Esophagus muscularis mucosa (tissue), 3 donors: ENCODE measurements around the gene RHBDD2.

Source experiments
- POLR2A ChIP-seq: fragments of 450-650 bp; IDR thresholded peaks from one replicate; pipeline ENCODE4 v1.6.1; 2017; ENCODE audit warnings: antibody characterized with exemption, moderate library complexity, mild to moderate bottlenecking, low read depth
- TF ChIP-seq, protein P1 (sequence below), 3 experiments: fragments of 200-600 bp in 2 of 3; fragments of 450-650 bp in 1 of 3; sonication (generic) in 2 of 3; IDR thresholded peaks; one replicate each; pipeline ENCODE4 v1.5.1; 2017 to 2019; ENCODE audit warnings: antibody characterized with exemption in 3 of 3, mild to moderate bottlenecking in 2 of 3, moderate library complexity in 1 of 3

DNA sequence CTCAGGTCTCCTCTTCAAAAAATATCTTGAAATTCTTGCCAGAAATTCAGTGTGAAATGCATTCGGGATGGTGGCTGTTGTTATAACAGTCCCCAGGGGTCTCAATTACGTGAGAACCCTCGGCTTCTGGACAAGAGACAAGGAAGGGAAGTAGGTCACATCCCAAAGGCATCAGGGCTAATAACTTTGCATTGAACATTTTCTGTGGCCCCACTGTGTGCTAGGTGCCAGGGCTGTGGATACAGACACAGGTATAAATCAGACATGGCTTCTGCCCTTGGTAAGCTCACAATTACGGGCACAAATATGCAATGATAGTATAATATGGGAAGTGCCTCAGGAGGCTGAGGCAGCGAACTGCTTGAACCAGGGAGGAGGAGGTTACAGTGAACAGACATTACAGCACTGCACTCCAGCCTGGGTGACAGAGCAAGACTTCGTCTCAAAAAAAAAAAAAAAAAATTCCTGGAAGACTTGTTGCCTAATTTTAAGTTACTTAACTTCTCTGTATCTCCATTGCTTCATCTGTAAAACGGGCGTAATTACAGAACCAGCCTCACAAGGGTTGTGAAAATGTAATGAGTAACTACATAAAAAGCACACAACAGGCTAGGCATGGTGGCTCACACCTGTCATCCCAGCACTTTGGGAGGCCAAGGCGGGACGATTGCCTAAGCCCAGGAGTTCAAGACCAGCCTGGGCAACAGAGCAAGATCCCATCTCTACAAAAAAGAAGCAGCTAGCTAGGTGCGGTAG is 2.5 kb upstream of the RHBDD2 start:
- TF ChIP-seq, protein P1, sequence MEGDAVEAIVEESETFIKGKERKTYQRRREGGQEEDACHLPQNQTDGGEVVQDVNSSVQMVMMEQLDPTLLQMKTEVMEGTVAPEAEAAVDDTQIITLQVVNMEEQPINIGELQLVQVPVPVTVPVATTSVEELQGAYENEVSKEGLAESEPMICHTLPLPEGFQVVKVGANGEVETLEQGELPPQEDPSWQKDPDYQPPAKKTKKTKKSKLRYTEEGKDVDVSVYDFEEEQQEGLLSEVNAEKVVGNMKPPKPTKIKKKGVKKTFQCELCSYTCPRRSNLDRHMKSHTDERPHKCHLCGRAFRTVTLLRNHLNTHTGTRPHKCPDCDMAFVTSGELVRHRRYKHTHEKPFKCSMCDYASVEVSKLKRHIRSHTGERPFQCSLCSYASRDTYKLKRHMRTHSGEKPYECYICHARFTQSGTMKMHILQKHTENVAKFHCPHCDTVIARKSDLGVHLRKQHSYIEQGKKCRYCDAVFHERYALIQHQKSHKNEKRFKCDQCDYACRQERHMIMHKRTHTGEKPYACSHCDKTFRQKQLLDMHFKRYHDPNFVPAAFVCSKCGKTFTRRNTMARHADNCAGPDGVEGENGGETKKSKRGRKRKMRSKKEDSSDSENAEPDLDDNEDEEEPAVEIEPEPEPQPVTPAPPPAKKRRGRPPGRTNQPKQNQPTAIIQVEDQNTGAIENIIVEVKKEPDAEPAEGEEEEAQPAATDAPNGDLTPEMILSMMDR (IDR thresholded peaks at IDR 0.05) = no peak
- TF ChIP-seq POLR2A = no peak
